Measurements from ENCODE around the gene PEPD.
"Not testable (repeated sequence)": the region's sequence is repeated elsewhere in the genome, so short reads cannot be mapped to it uniquely, and the experiment has no call there.

PEPD gene

GRCh38 chr19:33496038-33496895 is 25.3 kb downstream of the PEPD start:
- FAIRE-seq: no peak

DNA sequence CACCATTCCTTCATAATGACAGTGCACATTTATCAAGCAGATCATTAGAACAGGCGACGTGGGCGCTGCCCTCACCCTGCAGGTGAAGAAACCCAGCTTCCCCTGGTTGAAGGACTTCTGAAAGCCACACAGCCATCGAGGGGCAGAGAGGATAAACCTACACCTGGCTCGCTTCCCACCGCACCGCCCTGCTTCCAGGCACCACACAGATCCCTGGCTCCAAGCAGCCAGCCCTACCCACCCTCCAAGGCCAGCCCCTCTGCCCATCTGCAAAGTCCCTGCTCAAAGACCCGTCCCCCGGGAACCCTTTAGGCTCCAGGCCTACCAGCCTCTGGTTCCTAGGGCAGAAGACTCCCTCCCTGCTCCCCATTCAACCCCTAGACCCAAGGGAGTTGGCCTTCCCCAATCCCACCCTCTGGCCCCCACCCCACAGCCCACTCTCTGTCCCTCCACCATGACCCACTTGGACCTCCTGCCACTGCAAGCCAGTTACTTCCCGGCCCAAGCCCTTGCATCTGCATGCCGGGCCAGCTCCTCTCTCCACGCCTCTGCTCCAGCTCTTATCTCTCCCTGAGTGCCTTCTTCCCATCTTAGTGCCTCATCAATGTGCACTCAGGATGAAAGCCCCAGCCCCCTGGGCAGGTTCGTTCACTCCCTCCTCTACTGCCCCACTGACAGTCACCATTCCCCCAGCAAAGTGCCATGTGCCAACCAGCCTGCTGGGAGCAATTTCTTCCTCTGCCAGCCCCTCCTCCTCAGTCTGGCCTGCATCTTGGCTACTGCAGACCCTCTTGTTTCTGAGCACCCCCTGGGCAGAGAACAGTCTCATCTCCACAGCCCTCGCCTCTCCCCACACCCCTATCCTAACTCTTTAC is 28.0 kb downstream of the PEPD start:
- FAIRE-seq: no peak

GRCh38 chr19:33492951-33493350 is 28.6 kb downstream of the PEPD start:
- FAIRE-seq: no peak

DNA sequence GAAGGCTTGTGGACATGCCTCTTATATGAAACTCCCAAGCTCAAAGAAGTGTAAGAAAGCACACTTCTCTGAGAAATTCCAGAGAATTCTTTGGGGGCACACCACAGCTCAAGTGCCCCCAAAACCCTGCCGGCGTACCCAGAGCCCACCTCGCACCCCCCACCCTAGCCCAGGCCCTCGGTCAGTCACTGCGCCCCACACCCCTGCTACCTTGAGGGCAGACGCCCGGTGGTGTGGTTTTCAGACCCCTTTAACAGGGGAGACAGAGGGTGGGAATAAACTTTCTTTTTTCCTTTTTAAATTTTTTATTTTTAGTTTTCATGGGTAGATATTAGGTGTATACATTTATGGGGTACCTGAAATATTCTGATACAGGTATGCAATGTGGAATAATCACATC is 29.5 kb downstream of the PEPD start:
- no peak for FAIRE-seq

GRCh38 chr19:33490596-33490995 is 31.0 kb downstream of the PEPD start:
- FAIRE-seq: not testable (repeated sequence)

DNA sequence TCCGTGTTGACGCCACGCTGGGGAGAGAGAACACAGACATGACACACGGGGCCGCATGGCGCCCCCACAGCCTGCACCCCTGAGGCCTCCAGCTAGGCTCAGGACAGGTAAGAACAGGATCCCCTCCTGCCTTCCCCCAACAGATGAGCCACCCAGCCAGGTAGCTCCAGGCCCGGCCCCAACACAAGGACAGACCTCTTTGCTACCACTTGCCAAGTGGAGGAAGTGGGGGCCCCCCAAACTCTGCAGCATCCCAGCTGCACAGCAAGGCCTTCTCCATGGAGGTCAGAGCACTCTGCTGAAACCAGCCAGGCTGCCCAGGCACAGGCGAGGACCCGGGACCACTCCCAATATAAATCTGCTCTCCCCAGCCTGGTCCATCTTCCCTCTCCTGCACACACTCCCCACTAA is 31.5 kb downstream of the PEPD start:
- no peak for FAIRE-seq

DNA sequence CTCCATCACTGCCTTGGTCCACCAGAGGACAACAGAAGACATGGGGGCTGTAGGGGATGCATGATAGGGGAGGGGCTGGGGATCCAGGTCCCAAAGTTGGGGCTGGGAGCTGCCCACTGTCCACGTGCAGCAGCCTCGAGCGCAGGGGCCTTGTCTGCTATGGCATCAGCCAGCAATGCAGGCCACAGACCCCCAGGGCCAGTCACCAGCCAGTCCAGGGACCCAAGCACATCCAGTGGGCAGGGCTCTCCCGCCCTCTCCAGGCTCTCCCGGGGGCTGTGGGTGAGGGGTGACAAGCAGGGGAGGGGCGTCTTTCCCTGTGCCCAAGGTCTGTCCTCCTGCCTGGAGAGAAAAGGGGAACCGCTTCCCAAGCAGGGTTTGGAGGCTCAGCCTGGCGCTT is 32.8 kb downstream of the PEPD start:
- FAIRE-seq: no peak

- no peak for FAIRE-seq
Observed at GRCh38 chr19:33487901-33488800, 33.4 kb downstream of the PEPD start.

GRCh38 chr19:33486936-33487811 is 34.4 kb downstream of the PEPD start:
- no peak for FAIRE-seq

DNA sequence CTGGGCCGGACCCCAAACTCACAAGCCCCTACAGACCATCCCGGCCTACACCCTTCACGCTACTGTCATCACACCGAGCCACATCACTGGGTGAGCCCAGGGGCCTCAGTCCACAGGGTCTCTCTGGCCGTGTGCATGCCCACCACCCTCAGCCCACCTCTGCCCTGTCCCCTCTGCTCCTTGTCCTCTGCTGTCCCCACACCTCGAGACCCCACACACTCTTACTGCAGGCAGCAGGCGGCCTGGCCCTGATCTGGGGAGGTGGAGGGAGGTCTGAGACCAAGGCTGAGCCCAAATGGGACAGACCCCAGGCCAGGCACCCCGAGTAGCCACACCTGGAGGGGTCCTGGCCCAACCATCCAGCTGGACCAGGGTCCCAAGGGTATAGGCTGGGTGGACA is 35.2 kb downstream of the PEPD start:
- no peak for FAIRE-seq

- no peak for FAIRE-seq
Observed at GRCh38 chr19:33484226-33484774, 37.3 kb downstream of the PEPD start.

DNA sequence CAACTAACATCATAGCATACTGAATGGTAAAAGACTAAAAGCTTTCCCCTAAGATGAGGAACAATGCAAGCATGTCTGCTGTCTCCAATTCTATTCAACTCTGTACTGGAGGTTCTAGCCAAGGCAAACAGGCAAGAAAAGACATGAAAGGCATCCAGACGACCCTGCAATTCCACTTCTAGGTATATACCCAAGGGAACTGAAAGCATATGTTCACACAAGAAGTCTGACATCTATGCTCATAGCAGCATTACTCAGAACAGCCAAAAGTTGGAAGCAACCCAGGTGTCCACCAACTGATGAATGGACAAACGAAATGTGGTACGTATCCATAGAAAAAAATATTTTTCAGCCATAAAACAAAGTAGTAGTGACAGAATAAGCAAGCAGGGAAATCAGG is 39.1 kb downstream of the PEPD start:
- no peak for FAIRE-seq

GRCh38 chr19:33481863-33482262 is 39.7 kb downstream of the PEPD start:
- no peak for FAIRE-seq

- not testable (repeated sequence) for FAIRE-seq
Observed at GRCh38 chr19:33479570-33479969, 42.0 kb downstream of the PEPD start.

GRCh38 chr19:33477781-33478180 is 43.8 kb downstream of the PEPD start:
- no peak for FAIRE-seq

DNA sequence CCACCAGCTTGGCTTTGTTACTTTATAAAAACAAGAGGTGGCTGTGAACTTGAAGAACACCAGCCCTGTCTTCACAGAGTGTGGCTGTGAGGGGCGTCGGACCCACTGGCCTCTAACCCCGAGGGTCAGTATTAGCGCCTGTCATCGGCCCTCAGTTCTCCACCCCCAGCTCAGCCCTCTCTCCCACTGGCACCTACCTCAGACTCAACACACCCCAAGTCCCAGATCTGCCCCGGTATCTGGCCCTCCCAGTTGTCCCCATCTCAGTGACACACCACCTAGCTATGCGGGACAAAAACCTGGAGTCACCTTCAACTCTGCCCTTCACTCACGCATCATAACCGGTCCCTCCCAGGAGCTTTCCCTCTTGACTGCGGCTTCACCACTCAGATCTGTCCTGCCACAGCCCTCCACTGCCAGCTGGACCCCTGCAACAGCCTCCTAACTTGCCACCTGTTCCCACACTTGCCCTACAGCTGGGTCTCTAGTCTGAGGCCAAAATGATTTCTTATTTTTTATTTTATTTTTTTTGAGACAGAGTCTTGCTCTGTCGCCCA is 45.4 kb downstream of the PEPD start:
- no peak for FAIRE-seq

GRCh38 chr19:33473653-33474305 is 47.8 kb downstream of the PEPD start:
- no peak for FAIRE-seq

DNA sequence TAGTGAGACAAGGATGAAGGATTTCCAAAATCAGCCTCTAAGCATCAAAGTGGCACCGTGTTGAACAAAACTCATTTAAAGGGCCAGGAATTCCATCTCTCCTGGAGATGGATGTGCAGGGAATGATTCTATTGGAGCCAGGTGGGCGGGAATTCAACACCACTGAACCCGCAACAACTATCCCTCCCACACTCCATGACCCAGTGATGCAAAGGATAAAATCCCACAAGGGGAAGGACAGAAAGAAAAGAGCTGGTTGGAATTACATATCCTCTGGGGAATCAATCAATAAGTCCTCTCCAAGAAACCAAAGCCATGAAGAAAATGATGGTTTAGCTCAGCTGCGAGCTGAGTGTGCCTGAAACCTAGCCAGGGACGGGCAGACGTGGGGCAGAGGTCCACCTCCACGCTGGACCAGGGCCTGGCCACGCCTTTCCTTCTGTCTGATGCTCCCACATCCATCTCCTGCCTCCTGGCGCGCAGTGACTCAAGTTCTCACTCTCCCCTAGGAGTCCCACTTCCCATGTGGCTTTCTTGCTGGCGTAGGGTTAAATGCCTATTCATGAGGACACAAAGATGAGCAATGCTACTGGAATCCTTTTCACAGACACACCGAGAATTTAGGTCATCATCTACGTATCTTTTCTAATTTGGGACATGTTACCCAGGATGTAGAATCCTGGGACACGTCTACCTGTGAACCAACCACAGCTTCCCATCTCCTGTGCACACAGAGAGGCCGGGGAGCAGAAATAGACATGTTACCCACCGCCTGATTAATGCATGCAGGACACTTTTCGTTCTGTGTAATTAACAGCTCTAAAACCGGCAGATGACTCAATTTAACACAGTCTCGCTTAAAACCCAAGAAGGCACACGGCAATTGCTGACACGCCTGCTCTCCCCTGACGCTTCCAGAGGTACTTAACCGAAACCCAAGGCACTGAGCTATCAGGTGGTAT is 48.6 kb downstream of the PEPD start:
- no peak for FAIRE-seq

DNA sequence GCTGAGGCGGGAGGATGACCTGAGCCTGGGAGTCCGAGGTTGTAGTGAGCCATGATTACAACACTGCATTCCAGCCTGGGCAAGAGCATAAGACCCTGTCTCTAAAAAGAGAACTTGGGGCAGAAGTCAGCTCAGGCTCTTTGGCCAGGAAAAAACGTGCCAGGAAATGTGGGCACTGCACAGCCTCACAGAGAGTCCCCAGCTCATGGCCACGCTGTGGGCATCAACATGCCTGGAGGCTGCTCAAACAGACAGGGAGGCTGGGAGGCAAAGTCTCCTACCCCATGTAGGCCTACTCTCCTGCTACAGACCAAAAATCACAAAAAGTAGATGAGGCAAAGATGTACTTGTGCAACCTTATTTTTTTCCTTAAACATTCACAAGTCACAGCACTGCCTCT is 49.4 kb downstream of the PEPD start:
- FAIRE-seq: no peak

Data from endometrium (tissue), 2 donors.